NCI-H82 treated with DMSO at 0.1 percent for 48 hours (cell line): Measurements from ENCODE around the gene APOBEC2.
"Not testable (repeated sequence)": the region's sequence is repeated elsewhere in the genome, so short reads cannot be mapped to it uniquely, and the experiment has no call there.

Experiments used
- DNase-seq: peaks from one replicate; lab custom pipeline; 2025; ENCODE audit not compliant: unreplicated experiment; lab: John Stamatoyannopoulos, UW

The APOBEC2 gene

GRCh38 chr6:41053041-41053440 is at the start of gene APOBEC2:
TSS of gene APOBEC2 (plus strand) at chr6:41053202. CDS start at chr6:41053348, 146 bp downstream.
- peak; percentile 85 for DNase-seq

GRCh38 chr6:41006217-41006616 is 46.8 kb upstream of the APOBEC2 start:
- DNase-seq: peak; percentile 37

- not testable (repeated sequence) for DNase-seq
Measured at GRCh38 chr6:41006980-41007379, 46.0 kb upstream of the APOBEC2 start.

- DNase-seq: no peak
Measured at GRCh38 chr6:41008011-41008410, 45.0 kb upstream of the APOBEC2 start.

GRCh38 chr6:41009669-41010068 is 43.3 kb upstream of the APOBEC2 start:
- DNase-seq: no peak

GRCh38 chr6:41011673-41012072 is 41.3 kb upstream of the APOBEC2 start:
- DNase-seq: no peak

DNA sequence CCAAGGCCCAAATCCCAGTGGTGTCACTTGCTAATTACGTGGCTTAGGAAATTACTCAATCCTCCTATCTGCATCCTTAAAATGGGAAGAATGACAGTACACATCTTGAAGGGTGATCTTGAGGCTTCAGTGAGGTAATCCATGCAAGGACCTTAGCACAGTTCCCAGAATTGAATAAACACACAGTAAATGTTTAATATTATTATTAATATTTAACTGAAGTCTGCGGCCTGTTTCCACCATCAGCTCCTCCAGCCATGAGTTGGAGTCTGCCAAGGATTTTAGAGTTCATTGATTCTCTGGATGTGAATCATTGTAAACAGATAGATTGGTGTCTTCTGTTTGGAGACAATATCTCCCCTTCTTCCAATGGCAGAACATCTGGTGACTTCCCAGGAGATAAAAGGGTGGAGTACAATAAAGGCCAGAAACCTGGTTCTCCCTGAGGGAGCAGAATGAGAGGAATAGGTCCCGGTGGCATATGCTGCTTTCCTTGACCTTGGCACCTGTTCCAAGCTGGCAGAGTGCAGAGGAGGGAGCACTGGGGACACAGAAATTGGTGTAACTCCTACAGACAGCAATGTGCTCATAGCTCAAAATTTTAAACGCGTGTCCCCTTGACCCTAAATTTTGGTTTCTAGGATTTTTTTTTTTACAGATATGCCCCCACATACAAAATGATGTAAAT is 39.4 kb upstream of the APOBEC2 start:
- no peak for DNase-seq

- no peak for DNase-seq
Measured at GRCh38 chr6:41014780-41015179, 38.2 kb upstream of the APOBEC2 start.

- DNase-seq: not testable (repeated sequence)
Measured at GRCh38 chr6:41015860-41016259, 37.1 kb upstream of the APOBEC2 start.

- no peak for DNase-seq
Measured at GRCh38 chr6:41017663-41018062, 35.3 kb upstream of the APOBEC2 start.

- DNase-seq: no peak
Measured at GRCh38 chr6:41021832-41022231, 31.2 kb upstream of the APOBEC2 start.

GRCh38 chr6:41022294-41022693 is 30.7 kb upstream of the APOBEC2 start:
- no peak for DNase-seq

DNA sequence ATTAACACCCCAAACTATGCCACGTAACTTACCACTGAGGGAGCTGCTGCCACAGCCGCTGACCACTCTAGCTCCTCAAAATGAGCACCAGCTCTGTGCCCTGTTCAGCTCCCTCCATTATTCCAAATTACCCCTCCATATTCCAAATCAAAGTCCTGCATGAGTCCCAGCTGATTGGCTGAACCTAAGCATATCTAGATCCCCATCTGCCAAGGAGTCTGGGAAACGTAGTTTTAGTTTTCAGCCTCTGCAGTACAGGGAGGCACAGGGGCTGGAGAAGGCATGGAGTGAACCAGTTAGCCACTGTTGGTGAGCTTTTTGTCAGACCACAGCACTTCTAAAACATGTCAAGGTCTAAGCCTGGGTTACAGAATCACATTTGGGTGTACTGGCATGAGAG is 29.9 kb upstream of the APOBEC2 start:
- no peak for DNase-seq

- DNase-seq: no peak
Measured at GRCh38 chr6:41025966-41026530, 27.0 kb upstream of the APOBEC2 start.

DNA sequence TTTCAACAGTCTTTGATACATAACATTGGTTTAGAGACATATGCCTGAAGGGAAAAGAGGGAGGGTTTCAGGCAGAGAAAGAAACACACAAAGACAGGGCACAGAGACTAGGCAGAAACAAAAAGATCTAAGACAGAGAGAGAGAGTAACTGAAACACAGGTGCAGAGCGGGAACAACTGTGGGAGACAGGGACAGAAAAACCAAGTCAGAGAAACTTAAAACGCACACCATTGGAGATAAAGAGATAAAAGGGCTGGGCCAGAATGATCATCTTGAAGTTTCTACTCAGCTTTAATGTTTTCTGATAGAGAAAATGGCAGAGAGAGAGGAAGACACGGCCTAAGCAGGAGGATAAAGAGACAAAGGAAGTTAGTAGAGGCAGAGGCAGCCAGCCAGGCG is 25.8 kb upstream of the APOBEC2 start:
- no peak for DNase-seq

- DNase-seq: peak; percentile 14
Measured at GRCh38 chr6:41027799-41028560, 25.0 kb upstream of the APOBEC2 start.

GRCh38 chr6:41028561-41029412 is 24.2 kb upstream of the APOBEC2 start:
- DNase-seq: no peak

DNA sequence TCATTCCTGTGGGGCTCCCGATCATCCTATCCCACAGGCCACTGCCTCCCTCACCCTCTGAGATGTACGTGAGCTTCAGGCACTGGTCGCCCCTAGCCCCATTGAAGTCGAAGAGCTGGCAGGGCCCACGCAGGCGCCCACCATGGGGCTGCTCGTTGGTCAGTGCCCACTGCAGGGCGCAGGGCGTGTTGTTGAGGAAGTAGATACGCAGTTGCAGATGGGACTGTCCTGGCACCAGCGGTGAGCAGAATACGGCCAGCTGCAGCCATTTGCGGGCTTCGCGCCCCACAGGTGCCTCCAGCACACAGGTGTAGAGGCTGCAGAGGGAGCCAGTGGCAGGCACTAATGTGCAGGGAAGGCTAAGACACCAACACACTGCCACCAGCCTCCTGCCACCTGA is 20.2 kb upstream of the APOBEC2 start:
- no peak for DNase-seq

DNA sequence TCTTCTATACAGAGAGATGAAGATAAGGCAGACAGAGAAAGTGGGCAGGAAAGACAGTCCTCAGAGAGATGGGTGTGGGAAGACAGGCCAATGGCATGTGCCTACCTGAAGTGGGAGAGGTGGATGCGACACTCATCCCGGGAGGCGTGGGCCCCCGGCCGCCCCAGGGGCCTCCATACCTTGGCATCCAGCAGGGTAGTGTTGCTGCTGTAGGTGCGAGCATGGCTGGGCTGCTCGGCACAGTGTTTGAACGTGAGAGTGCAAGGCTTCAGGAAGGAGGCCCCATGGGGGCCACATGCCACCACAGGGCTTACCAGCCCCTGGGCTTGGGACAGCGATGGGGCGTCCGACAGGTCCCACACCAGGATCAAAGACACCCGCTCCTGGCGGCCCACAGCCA is 19.2 kb upstream of the APOBEC2 start:
- DNase-seq: no peak

DNA sequence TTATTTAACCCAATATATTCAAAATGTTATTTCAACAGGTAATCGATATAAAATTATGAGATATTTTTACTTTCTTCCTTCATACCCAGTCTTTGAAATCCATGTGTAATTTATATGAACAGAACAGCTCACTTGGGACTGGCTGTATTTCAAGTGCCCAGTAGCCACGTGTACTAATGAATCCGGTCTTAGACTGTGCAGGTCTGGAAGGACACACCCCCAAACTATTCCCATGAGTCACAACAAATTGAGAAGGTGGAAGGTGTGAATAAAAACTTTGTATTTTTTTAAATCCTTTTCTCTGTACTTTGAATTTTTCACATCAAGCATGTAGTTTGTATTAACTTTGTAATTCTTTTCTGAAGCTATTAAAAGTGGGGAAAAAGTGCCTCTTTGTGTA is 16.8 kb upstream of the APOBEC2 start:
- no peak for DNase-seq

- DNase-seq: no peak
Measured at GRCh38 chr6:41036601-41037000, 16.4 kb upstream of the APOBEC2 start.
